Head of caudate nucleus (tissue), 42 donors: Measurements from ENCODE around the gene OR1N1.
"Not testable (repeated sequence)": the region's sequence is repeated elsewhere in the genome, so short reads cannot be mapped to it uniquely, and the experiment has no call there.

ENCODE experiments used
- DNase-seq, 42 donors: peaks; one replicate each; pipeline versions ENCODE4 v3.0.0 to v3.0.0-alpha.2; 2020 to 2021; ENCODE audit warnings: mixed read lengths in 7 of 42
- intact Hi-C: fragments of 100-400 bp; cut with DNase I; formaldehyde crosslinking; loops from one replicate; pipeline ENCODE4 v1.15.0; 2022

OR1N1 gene, protein sequence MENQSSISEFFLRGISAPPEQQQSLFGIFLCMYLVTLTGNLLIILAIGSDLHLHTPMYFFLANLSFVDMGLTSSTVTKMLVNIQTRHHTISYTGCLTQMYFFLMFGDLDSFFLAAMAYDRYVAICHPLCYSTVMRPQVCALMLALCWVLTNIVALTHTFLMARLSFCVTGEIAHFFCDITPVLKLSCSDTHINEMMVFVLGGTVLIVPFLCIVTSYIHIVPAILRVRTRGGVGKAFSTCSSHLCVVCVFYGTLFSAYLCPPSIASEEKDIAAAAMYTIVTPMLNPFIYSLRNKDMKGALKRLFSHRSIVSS

DNA sequence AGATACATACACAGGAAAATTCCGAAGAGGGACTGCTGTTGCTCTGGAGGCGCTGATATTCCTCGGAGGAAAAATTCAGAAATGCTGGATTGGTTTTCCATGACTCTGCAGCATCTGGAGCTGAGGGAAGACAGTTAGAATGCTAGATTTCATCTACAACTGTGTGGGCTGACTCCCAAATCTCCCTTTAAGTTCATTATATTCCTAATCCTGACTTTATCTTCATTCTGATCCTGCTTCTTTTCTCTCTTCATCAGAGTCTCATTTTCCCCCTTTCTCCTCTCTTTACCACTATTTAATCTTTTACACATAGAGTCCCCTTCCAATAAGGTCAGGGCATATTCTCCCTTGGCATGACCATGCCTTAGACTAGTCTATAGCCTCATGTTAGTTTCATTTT lies at the start of gene OR1N1:
Gene OR1N1 (minus strand): TSS at position 101 of the 400 bp plus-strand sequence. CDS start 0 bp downstream, at position 101.
- intact Hi-C loops = no loop called here
- DNase-seq = no peak

DNA sequence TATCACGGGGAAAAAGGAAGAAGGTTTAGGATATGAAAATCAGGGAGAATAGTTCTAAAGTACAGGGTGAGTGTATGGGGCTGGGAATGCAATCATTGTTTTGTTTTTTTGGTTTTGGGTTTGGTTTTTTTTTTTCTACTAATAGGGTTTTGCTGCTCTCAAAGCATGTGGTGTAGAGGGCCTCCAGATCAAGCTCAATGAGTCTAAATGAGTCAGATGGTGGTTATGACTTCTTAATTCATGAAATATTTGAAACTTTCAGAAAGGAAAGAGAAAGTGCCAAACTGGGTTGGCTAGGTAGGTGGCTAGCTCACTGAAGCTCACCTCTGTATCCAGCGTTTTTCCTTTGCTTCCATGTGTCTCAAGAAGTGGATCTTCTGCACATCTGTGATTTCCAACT lies 45.4 kb upstream of the OR1N1 start:
- DNase-seq = no peak
- intact Hi-C loops = no loop called here

DNA sequence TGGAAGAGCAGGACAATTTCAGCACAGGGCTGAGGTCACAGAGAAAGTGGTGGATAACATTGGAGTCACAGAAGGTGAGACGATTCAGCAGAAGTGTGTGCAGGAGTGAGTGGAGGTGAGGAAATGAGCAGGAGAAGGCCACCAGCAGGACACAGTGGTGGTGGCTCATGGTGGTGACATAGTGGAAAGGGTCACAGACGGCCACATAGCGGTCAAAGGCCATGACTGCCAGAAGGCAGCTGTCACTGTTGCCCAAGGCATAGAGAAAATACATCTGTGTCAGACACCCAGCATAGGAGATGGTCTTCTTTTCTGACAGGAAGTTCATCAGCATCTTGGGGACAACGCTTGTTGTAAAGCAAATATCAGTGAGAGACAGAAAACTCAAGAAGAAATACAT lies 40.8 kb upstream of the OR1N1 start:
- intact Hi-C loops = no loop called here
- DNase-seq = no peak

DNA sequence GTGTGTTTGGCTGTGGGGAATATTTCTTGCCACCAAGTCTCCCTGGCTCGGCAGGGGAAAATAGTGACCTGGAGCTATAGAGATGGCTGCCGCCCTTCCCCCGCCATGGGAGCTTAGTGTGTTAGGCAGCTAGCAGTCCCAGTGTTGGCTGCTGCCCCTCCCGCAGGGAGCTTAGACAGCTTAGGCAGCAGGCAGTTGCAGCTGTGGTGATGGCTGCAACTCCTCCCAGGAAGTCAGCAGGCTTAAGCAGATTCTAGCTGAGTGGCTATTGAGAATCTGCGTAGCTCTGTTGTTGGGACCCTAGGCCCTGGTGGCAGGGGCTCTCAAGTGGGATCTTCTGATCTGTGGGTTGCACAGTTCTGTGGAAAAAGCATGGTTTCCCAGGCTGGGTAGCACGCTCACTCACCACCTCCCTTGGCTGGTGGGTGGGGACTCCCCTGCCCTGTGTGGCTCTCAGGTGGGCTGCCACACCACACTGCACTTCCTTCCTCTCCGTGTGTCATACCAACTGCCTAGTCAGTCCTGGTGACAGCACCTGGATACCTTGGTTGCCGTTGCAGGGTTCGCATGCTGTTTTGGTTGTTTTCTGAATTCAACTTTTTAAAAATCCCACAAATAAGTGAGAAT lies 35.2 kb upstream of the OR1N1 start:
- intact Hi-C loops = no loop called here
- DNase-seq = no peak

DNA sequence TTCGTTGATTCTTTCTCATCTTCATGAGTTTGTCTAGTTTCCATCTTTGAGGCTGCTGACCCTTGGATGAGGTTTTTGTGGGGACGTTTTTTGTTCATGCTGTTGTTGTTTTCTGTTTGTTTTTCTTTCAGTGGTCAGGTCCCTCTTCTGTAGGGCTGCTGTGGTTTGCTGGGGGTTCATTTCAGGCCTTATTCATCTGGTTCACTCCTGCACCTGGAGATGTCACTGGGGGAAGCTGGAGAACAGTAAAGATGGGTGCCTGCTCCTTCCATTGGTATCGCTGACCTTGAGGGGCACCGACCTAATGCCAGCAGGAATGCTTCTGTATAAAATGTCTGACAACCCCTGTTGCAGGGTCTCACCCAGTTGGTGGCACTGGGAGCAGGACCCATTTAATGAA lies 34.4 kb upstream of the OR1N1 start:
- intact Hi-C loops = no loop called here

DNA sequence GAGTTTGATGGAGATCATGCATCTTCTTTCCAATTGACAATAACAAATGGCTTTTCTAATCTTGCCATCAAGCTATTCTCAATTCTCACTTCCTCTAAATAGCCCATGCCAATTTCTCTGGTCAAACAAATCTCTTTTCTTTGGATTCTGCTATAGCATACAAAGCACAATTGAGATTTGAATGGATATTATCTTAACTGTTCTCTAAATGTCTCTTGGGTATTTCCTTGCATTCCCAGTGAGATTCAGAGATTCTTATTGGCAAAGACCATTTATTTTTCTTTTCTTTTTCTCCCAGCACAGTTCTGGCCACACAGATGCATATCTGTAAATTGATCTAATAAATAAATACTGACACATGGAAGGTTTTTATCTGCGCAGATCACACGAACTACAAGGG lies 25.7 kb upstream of the OR1N1 start, which contains the start of gene OR1N2:
Gene OR1N2 (plus strand): TSS at position 301 of the 400 bp plus-strand sequence. CDS start 100 bp downstream, outside the sequence.
- DNase-seq = no peak
- intact Hi-C loops = no loop called here

More for the DNA sequence above, 34.4 kb upstream of the OR1N1 start:
- DNase-seq = no peak

DNA sequence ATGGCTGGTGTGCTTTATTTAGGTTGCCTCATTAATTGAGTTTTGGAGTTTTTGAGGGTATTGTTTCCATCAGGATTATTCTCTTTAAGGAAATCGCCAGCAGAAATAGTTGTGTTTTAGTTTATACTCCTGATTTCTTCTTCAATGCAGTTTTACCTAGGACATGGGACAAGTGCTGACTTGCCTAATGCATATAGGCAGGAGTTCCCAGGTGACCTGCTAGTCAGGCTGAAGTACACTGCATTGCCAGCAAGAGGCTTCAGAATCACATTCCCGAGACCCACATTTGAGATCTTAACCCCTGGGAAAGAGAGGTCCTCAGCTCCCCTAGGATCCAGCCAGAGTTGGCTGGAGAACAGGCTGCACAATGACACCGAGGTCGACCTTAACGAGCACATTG lies 24.3 kb upstream of the OR1N1 start:
- DNase-seq = no peak
- intact Hi-C loops = no loop called here

DNA sequence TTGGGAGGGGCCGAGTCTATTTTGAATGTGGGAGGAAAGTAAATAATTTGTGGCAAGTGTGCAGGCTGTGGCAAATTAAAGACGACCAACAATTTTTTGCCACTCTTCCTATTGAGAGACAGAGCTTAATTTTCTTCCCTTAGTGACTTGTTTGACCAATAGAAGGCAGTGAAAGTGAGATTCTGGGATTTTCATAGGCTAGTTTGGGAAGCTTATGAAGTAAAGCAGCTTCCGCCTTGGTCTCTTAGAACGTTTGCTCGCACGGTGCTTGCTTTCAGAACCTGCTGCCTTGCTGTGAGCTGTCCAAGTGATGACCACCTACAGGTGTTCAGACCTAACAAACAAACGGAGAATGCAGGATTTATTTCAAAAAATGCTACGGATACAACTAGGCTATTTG lies 19.1 kb upstream of the OR1N1 start:
- intact Hi-C loops = no loop called here

DNA sequence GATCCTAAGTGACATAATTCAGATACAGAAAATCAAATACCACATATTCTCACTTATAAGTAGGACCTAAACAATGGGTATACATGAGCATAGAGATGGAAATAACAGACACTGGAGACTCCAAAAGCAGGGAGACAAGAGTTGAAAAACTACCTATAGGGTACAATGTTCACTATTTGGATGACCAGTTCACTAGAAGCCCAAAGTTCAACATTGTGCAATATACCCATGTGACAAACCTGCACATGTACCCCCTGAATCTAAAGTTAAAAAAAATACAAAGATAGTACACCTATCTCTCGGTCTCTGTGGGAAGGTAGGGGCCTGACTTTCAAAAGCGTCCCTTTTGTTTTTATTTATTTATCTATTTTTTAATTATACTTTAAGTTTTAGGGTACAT lies 11.7 kb upstream of the OR1N1 start:
- no peak for DNase-seq

More for the DNA sequence above, 19.1 kb upstream of the OR1N1 start:
- DNase-seq = no peak

DNA sequence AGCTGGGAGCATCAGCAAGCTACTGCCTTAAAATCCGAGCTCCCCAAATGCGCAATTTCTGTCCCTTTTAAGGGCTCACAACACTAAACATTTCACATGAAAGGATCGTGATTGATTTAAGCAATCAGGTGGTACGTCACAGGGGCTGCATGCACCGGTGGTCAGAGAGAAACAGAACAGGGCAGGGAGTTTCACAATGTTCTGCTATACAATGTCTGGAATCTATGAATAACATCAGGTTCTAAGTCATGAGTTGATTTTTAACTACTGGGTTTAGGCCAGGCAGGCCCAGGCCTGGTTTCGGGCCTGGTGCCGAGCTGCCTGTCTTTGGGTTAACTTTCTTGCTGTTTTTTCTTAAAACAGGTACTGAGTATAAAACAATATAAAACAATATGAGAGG lies 10.0 kb upstream of the OR1N1 start:
- not testable (repeated sequence) for DNase-seq

More for the DNA sequence above, 11.7 kb upstream of the OR1N1 start:
- intact Hi-C loops = no loop called here

DNA sequence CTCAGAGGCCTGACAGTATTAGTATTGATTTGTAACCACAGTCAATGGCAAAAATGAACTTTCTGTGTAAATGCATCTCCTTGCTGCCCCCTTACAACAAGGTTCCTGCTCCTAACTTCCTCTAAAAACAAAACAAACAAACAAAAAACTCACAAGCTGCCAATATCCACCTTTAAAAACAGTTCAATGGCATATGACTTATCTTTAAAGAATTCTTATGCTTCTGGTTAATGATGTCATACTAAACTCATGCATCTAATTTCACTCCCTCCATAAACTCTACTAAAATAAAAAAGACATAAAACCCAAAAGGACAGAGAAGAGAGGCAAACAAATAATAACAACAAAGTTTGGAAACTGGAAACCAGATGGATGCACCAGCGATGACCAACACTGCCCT lies 9.0 kb upstream of the OR1N1 start:
- DNase-seq = no peak
- intact Hi-C loops = no loop called here

More for the DNA sequence above, 10.0 kb upstream of the OR1N1 start:
- intact Hi-C loops = not testable (repeated sequence)

DNA sequence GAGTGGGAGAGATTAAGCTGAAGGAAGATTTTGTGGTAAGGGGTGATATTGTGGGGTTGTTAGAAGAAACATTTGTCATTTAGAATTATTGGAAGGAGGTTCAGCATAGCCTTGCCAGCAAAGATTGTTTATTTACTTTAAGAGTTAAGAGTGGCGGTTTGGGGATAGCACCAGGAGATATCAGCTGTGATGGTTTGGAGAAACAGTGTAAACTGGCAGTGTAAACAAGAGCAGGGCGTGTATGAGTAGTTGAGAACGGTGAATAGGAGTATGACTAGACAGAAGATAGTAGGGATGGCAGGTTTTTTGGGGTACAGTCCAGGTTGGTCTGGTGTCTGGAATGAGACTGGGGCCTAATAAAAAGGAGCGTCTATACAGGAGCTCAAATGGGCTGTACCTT lies 4.1 kb upstream of the OR1N1 start:
- intact Hi-C loops, DNase-seq: not testable (repeated sequence)

DNA sequence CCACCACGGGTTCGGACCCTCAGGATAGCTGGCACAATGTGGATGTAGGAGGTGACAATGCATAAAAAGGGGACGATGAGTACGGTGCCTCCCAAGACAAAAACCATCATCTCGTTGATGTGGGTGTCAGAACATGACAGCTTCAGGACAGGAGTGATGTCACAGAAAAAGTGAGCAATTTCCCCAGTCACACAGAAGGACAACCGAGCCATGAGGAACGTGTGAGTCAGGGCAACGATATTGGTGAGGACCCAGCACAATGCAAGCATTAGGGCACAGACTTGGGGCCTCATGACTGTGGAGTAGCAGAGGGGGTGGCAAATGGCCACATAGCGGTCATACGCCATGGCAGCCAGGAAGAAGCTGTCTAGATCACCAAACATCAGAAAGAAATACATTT lies 491 bp downstream of the OR1N1 start:
- DNase-seq = no peak
- intact Hi-C loops = no loop called here

DNA sequence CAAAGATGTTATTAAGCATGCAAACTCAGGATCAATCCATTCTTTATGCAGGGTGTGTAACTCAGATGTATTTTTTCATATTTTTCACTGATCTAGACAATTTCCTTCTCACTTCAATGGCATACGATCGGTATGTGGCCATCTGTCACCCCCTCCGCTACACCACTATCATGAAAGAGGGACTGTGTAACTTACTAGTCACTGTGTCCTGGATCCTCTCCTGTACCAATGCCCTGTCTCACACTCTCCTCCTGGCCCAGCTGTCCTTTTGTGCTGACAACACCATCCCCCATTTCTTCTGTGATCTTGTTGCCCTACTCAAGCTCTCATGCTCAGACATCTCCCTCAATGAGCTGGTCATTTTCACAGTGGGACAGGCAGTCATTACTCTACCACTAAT lies 7.7 kb downstream of the OR1N1 start:
- no peak for DNase-seq
- intact Hi-C loops = no loop called here

DNA sequence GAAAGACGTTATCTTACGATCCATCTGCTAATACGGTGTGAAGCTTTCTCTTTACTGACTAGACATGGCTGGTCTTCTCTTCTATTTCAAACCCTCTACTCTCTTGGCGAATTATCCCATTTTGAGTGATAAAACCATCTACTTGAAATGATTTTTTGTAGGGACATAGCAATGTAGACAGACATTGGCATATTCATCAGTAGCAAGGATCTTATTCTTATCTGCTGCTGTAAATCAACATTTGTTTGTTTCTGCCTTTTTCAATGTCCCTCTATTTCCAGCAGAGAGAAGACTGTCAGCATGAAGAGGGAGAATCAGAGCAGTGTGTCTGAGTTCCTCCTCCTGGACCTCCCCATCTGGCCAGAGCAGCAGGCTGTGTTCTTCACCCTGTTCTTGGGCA lies 8.3 kb downstream of the OR1N1 start, which contains the start of gene OR1J4:
Gene OR1J4 (plus strand): TSS at position 301 of the 400 bp plus-strand sequence. CDS start 0 bp downstream, at position 301.
- no peak for DNase-seq
- intact Hi-C loops = no loop called here

DNA sequence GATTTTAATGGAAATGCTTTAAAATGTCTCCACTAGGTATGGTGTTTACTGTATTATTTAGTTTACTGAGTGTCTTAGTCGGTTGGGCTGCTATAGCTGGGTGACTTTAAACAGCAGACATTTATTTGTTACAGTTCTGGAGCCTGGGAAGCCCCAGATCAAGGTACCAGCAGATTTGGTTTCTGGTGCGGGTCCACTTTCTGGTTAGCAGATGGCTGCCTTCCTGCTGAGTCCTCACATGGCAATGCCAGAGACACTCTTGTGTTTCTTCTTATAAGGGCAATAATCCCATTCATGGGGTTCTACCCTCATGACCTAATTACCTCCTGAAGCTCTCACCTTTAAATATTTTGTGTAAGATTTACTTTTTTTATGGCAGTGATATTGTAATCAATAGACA lies 8.9 kb downstream of the OR1N1 start:
- DNase-seq = no peak

DNA sequence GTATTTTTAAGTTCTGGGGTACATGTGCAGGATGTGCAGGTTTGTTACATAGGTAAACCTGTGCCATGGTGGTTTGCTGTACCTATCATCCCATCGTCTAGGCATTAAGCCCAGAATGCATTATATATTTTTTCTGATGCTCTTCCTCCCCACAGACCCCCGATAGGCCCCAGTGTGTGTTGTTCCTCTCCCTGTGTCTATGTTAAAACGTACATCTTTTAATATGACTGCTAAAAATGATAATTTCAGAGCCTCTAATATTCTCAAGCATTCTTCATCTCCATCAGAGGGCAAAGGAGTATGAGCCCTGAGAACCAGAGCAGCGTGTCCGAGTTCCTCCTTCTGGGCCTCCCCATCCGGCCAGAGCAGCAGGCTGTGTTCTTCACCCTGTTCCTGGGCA lies 16.6 kb downstream of the OR1N1 start, which contains the start of gene OR1J2:
Gene OR1J2 (plus strand): TSS at position 301 of the 400 bp plus-strand sequence. CDS start 0 bp downstream, at position 301.
- DNase-seq = no peak
- intact Hi-C loops = no loop called here

More for the DNA sequence above, 8.9 kb downstream of the OR1N1 start:
- intact Hi-C loops = no loop called here

DNA sequence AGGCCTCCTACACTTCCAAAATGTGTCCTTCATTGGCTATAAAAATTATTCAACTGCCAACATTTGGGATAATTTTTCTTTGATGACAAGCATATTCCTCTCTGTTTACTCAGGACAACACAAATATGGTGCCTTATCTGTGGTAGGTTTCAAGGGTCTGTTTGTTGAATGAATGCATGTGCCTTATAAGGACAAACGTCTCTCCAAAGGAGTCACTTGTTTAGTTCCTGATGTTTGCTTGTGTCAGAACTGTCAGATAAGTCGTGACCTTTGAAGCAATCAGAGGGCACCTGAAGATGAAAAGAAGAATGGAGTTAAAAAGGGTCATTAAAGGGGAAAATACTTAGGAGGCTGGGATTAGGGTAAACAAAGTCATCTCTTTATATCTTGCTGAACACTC lies 20.1 kb downstream of the OR1N1 start:
- intact Hi-C loops = no loop called here
- no peak for DNase-seq

DNA sequence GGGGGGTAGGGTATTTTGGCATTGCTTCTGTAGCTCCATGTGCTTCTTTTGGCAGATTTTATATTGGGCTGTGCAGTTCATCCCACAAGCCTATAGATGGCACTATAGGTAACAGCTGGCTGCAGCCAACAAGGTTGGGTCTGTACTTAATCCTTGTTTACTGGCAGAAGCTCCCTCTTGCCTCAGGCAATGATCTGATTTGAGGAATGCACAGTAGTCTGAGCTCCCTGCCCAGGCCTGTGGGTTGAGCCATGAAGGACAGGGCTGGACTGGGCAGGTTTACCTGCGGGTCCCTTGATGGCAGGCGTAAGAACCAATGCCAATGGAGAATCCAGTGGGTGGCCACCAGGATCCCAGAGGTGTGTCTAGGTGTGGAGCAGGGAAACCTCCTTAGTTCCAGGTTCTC lies 28.2 kb downstream of the OR1N1 start:
- peak in 6 of 42 donors; percentile 2 to 46 (median 7) for DNase-seq
- intact Hi-C loops = no loop called here

DNA sequence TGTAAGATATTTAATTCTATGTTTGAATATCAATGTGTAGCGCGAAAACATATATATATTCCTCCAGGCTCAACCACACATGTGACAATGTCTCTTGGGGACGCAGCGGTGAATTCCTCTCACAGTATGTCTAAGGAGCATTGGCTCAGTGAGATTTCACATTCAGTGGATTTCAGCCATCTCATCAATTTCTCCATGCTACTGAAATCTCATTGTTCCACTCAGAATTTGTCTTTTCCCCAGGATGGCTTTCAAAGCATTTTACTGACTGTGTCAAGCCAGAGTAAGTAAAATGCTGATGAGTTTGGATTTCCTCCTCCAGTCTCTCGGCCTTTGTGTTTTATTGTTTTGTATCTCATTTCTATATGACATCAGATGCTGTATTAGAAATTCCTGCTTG lies 48.0 kb downstream of the OR1N1 start:
- no peak for DNase-seq
- intact Hi-C loops = no loop called here

DNA sequence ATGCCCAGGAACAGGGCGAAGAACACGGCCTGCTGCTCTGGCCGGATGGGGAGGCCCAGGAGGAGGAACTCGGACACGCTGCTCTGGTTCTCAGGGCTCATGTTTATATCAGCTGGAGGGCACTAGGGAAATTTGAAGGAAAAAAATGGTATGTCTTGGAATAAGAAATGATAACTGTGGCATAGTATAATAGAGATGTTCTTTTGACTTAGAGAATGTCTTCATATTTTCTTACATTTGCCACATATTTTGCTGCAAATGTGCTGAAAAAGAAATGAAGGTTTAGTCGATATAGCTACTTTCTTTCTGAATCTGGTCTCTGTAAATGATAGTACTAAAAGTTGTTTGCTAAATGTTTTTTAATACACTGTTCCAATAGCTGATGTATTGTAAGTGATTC lies 49.3 kb downstream of the OR1N1 start, which contains the start of gene OR1J1:
Gene OR1J1 (minus strand): TSS at position 101 of the 400 bp plus-strand sequence. CDS start 0 bp downstream, at position 101.
- intact Hi-C loops = no loop called here
- no peak for DNase-seq
